ENCODE data around the gene NRXN3.

Gene NRXN3

DNA sequence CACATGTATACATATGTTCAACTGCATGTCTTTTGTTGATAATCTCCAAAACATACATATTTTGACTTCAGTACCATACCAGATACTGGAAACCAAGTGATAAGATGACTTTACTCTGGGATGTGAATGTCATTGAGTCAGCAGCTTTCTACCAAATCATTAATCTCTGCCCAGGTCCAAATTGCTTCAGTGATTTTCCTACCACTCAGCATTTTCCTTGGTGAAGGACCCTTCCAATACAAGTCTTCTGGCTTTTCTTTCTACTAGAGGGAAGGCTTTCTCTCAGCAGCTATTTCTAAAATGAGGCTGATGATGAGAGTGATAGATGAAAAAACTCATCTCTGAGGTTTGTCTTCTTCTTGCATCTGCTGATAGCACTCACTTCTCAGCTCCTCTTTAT is 1008.5 kb downstream of the NRXN3 start:
- Histone ChIP-seq H3K4me3 (ENCODE audit: insufficient read depth, low read length, poor library complexity, severe bottlenecking) (no peak overlapping the region), H3K9me3 (ENCODE audit: insufficient read depth, low read length) (no peaks in the 10 kb centered on the region), H3K27ac (ENCODE audit: low read depth, low read length) (no peak overlapping the region), H3K9me2 (replicated peaks; ENCODE audit: insufficient read depth, low read length) (no peaks in the 10 kb centered on the region), H3K9ac (ENCODE audit: low read length) (no peak overlapping the region), H3F3A (ENCODE audit: insufficient read depth) (no peaks in the 10 kb centered on the region), H3K27me3 (ENCODE audit: low read length) (no peaks in the 10 kb centered on the region), H3K36me3 (ENCODE audit: low read length) (no peaks in the 10 kb centered on the region), H4K20me1 (ENCODE audit: low read depth, low read length) (no peaks in the 10 kb centered on the region), H2AFZ (ENCODE audit: low read depth, low read length, severe bottlenecking) (no peak overlapping the region), H3K79me2 (ENCODE audit: insufficient read depth, low read length) (no peaks in the 10 kb centered on the region), H3K4me2 (ENCODE audit: low read depth, low read length, poor library complexity, severe bottlenecking) (no peak overlapping the region)
- no peak for TF ChIP-seq CTCF (IDR thresholded peaks at IDR 0.05; ENCODE audit: insufficient read depth, low read length, poor library complexity, severe bottlenecking)
- TF ChIP-seq EZH2phosphoT487 (conservative IDR thresholded peaks at IDR 0.05; ENCODE audit: low read length), result no peak

- Histone ChIP-seq H3K4me2 (ENCODE audit: low read depth, low read length, poor library complexity, severe bottlenecking) (no peak overlapping the region), H3K9me2 (replicated peaks; ENCODE audit: insufficient read depth, low read length) (no peaks in the 10 kb centered on the region), H2AFZ (ENCODE audit: low read depth, low read length, severe bottlenecking) (no peak overlapping the region), H3K27ac (ENCODE audit: low read depth, low read length) (no peak overlapping the region), H4K20me1 (ENCODE audit: low read depth, low read length) (no peaks in the 10 kb centered on the region), H3K4me3 (ENCODE audit: insufficient read depth, low read length, poor library complexity, severe bottlenecking) (no peak overlapping the region), H3F3A (ENCODE audit: insufficient read depth) (no peaks in the 10 kb centered on the region), H3K36me3 (ENCODE audit: low read length) (no peaks in the 10 kb centered on the region), H3K9ac (ENCODE audit: low read length) (no peak overlapping the region), H3K79me2 (ENCODE audit: insufficient read depth, low read length) (no peaks in the 10 kb centered on the region), H3K9me3 (ENCODE audit: insufficient read depth, low read length) (no peaks in the 10 kb centered on the region), H3K27me3 (ENCODE audit: low read length) (no peaks in the 10 kb centered on the region)
- TF ChIP-seq CTCF (IDR thresholded peaks at IDR 0.05; ENCODE audit: insufficient read depth, low read length, poor library complexity, severe bottlenecking) (no peak), EZH2phosphoT487 (conservative IDR thresholded peaks at IDR 0.05; ENCODE audit: low read length) (no peak)
These were observed 1009.8 kb downstream of the NRXN3 start for GRCh38 chr14:79179985-79180384.

DNA sequence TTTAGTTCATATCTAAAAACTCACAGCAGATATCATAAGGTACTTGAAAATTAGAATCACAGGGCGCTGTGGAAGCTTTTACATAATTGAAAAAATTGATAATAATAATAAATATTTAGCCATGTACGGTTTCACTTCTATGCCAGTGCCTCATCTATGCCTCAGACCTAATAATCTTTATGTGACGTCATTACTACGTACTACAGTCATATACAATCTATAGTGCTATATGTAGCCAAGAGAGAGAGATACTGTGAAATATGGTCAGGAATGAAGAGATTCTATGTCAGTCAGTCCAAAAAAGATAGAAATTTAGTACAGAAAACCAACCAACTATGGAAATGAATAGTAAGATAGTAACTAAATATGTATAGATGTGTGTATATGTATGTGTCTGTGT is 1010.5 kb downstream of the NRXN3 start:
- Histone ChIP-seq H3K27me3 (ENCODE audit: low read length) (no peaks in the 10 kb centered on the region), H2AFZ (ENCODE audit: low read depth, low read length, severe bottlenecking) (no peak overlapping the region), H3F3A (ENCODE audit: insufficient read depth) (no peaks in the 10 kb centered on the region), H3K9ac (ENCODE audit: low read length) (no peak overlapping the region), H3K79me2 (ENCODE audit: insufficient read depth, low read length) (no peaks in the 10 kb centered on the region), H3K4me2 (ENCODE audit: low read depth, low read length, poor library complexity, severe bottlenecking) (no peak overlapping the region), H3K27ac (ENCODE audit: low read depth, low read length) (no peak overlapping the region), H4K20me1 (ENCODE audit: low read depth, low read length) (no peaks in the 10 kb centered on the region), H3K4me3 (ENCODE audit: insufficient read depth, low read length, poor library complexity, severe bottlenecking) (no peak overlapping the region), H3K36me3 (ENCODE audit: low read length) (no peaks in the 10 kb centered on the region), H3K9me3 (ENCODE audit: insufficient read depth, low read length) (no peaks in the 10 kb centered on the region), H3K9me2 (replicated peaks; ENCODE audit: insufficient read depth, low read length) (no peaks in the 10 kb centered on the region)
- TF ChIP-seq EZH2phosphoT487 (conservative IDR thresholded peaks at IDR 0.05; ENCODE audit: low read length) (no peak), CTCF (IDR thresholded peaks at IDR 0.05; ENCODE audit: insufficient read depth, low read length, poor library complexity, severe bottlenecking) (no peak)

DNA sequence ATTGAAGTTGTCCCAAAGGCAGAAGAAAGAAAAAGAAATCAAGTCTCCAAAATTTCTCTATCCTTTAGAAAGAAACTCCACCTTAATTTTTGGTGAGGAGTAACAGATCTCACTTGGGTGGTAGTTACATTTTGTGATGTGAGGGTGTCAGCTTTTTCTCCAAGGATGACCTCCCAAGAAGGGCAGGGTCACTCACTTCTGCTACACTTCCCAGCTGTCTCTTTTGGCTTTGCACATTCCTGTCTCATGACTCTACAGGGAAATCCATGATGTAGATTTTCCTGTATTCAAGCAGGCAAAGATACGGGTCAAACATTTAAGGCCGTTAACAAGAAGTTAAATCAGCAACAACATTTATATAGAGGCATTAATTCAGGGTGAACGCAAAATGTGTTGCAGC is 1016.4 kb downstream of the NRXN3 start:
- no peak overlapping the region for H3K4me3 ChIP-seq (ENCODE audit: insufficient read depth, low read length, poor library complexity, severe bottlenecking)
- no peaks in the 10 kb centered on the region for H3K36me3 ChIP-seq (ENCODE audit: low read length)
- no peaks in the 10 kb centered on the region for H3K9me2 ChIP-seq (replicated peaks; ENCODE audit: insufficient read depth, low read length)
- no peaks in the 10 kb centered on the region for H3K9me3 ChIP-seq (ENCODE audit: insufficient read depth, low read length)
- TF ChIP-seq CTCF (IDR thresholded peaks at IDR 0.05; ENCODE audit: insufficient read depth, low read length, poor library complexity, severe bottlenecking) (no peak), EZH2phosphoT487 (conservative IDR thresholded peaks at IDR 0.05; ENCODE audit: low read length) (no peak)
- no peaks in the 10 kb centered on the region for H3K79me2 ChIP-seq (ENCODE audit: insufficient read depth, low read length)
- no peaks in the 10 kb centered on the region for H3F3A ChIP-seq (ENCODE audit: insufficient read depth)
- H2AFZ ChIP-seq (ENCODE audit: low read depth, low read length, severe bottlenecking), result no peak overlapping the region
- H4K20me1 ChIP-seq (ENCODE audit: low read depth, low read length), result no peaks in the 10 kb centered on the region
- H3K9ac ChIP-seq (ENCODE audit: low read length), result no peak overlapping the region
- no peak overlapping the region for H3K4me2 ChIP-seq (ENCODE audit: low read depth, low read length, poor library complexity, severe bottlenecking)
- no peaks in the 10 kb centered on the region for H3K27me3 ChIP-seq (ENCODE audit: low read length)
- no peak overlapping the region for H3K27ac ChIP-seq (ENCODE audit: low read depth, low read length)
